HepG2 (cell line): ENCODE results near the gene RPUSD3. TPM values are rescaled to one million over a fixed set of nuclear protein-coding genes. Genes with fewer than 3 reads are reported as not detected.

ENCODE experiments used
- AKAP8 ChIP-seq: sonication (generic); formaldehyde crosslinking; IDR thresholded peaks from 2 replicates; pipeline ENCODE4 v1.5.1; 2020; ENCODE audit warnings: mild to moderate bottlenecking, missing genetic modification reagents
- ATRX ChIP-seq: sonication (generic); formaldehyde crosslinking; IDR thresholded peaks from 2 replicates; pipeline ENCODE4 v1.4.0; 2020; ENCODE audit warnings: missing genetic modification reagents, borderline replicate concordance
- ELF1 ChIP-seq: sonication (generic); formaldehyde crosslinking; IDR thresholded peaks from 2 replicates; pipeline ENCODE4 v1.4.0; 2020; ENCODE audit warnings: missing genetic modification reagents
- ERF ChIP-seq: IDR thresholded peaks from 2 replicates; pipeline ENCODE4 v1.6.1; 2018; ENCODE audit warnings: missing biosample characterization, missing genetic modification reagents
- GABPB1 ChIP-seq: IDR thresholded peaks from 2 replicates; pipeline ENCODE4 v1.6.1; 2016; ENCODE audit warnings: mild to moderate bottlenecking, missing genetic modification reagents, moderate library complexity, missing compliant biosample characterization
- IKZF1 ChIP-seq: fragments of 450-650 bp; IDR thresholded peaks from 2 replicates; pipeline ENCODE4 v1.7.1; 2016
- KDM5A ChIP-seq: fragments of 200-600 bp; sonication (generic); IDR thresholded peaks from 2 replicates; pipeline ENCODE4 v1.7.0; 2018; ENCODE audit warnings: antibody characterized with exemption, mild to moderate bottlenecking, low read length, borderline replicate concordance
- KLF11 ChIP-seq: IDR thresholded peaks from 2 replicates; pipeline ENCODE4 v1.6.1; 2016; ENCODE audit warnings: missing compliant biosample characterization
- MAF1 ChIP-seq: sonication (generic); formaldehyde crosslinking; IDR thresholded peaks from 2 replicates; pipeline ENCODE4 v1.5.0; 2020; ENCODE audit warnings: missing genetic modification reagents, borderline replicate concordance
- MXD4 ChIP-seq: IDR thresholded peaks from 2 replicates; pipeline ENCODE4 v1.6.1; 2016; ENCODE audit warnings: mild to moderate bottlenecking, missing biosample characterization, missing genetic modification reagents
- NFE2L1 ChIP-seq: sonication (generic); formaldehyde crosslinking; IDR thresholded peaks from 2 replicates; pipeline ENCODE4 v1.4.0; 2020; ENCODE audit warnings: missing genetic modification reagents, mild to moderate bottlenecking, borderline replicate concordance
- NR2C2 ChIP-seq: sonication (generic); formaldehyde crosslinking; IDR thresholded peaks from 2 replicates; pipeline ENCODE4 v1.4.0; 2020; ENCODE audit warnings: missing genetic modification reagents, mild to moderate bottlenecking, moderate library complexity, borderline replicate concordance
- PHF21A ChIP-seq: sonication (generic); formaldehyde crosslinking; IDR thresholded peaks from 2 replicates; pipeline ENCODE4 v1.5.0; 2020; ENCODE audit warnings: mild to moderate bottlenecking, missing genetic modification reagents
- SP4 ChIP-seq: sonication (generic); formaldehyde crosslinking; IDR thresholded peaks from 2 replicates; pipeline ENCODE4 v1.8.1; 2023; ENCODE audit warnings: mild to moderate bottlenecking, missing genetic modification reagents
- SRSF9 ChIP-seq: fragments of 200-400 bp; formaldehyde crosslinking; IDR thresholded peaks from 2 replicates; pipeline ENCODE4 v1.6.1; 2018; ENCODE audit warnings: borderline replicate concordance, mild to moderate bottlenecking, low read depth, low read length; ENCODE audit not compliant: insufficient read depth, poor library complexity, severe bottlenecking
- U2AF1 ChIP-seq: fragments of 200-400 bp; formaldehyde crosslinking; optimal IDR thresholded peaks from 2 replicates; pipeline ENCODE3; 2017; ENCODE audit warnings: mild to moderate bottlenecking, low read depth, low read length
- YEATS4 ChIP-seq: sonication (generic); formaldehyde crosslinking; IDR thresholded peaks from 2 replicates; pipeline ENCODE4 v1.4.0; 2020; ENCODE audit warnings: missing genetic modification reagents, borderline replicate concordance
- ZIK1 ChIP-seq: sonication (generic); formaldehyde crosslinking; IDR thresholded peaks from 2 replicates; pipeline ENCODE4 v1.5.0; 2020; ENCODE audit warnings: mild to moderate bottlenecking, low read depth, missing genetic modification reagents, borderline replicate concordance
- ZNF224 ChIP-seq: sonication (generic); formaldehyde crosslinking; IDR thresholded peaks from 2 replicates; pipeline ENCODE4 v1.5.0; 2020; ENCODE audit warnings: mild to moderate bottlenecking, missing genetic modification reagents
- ZNF331 ChIP-seq: sonication (generic); formaldehyde crosslinking; IDR thresholded peaks from 2 replicates; pipeline ENCODE4 v1.4.0; 2020; ENCODE audit warnings: missing genetic modification reagents
- ZNF33B ChIP-seq: sonication (generic); formaldehyde crosslinking; IDR thresholded peaks from 2 replicates; pipeline ENCODE4 v1.5.1; 2020; ENCODE audit warnings: mild to moderate bottlenecking, missing genetic modification reagents
- ZNF546 ChIP-seq: sonication (generic); formaldehyde crosslinking; conservative IDR thresholded peaks from 2 replicates; pipeline ENCODE4 v1.8.1; 2023; ENCODE audit warnings: mild to moderate bottlenecking, missing genetic modification reagents
- ZNF556 ChIP-seq: sonication (generic); formaldehyde crosslinking; IDR thresholded peaks from 2 replicates; pipeline ENCODE4 v1.4.0; 2020; ENCODE audit warnings: mild to moderate bottlenecking, missing genetic modification reagents, borderline replicate concordance
- ZNF558 ChIP-seq: sonication (generic); formaldehyde crosslinking; IDR thresholded peaks from 2 replicates; pipeline ENCODE4 v1.9.0; 2022; ENCODE audit warnings: mild to moderate bottlenecking, missing genetic modification reagents, borderline replicate concordance
- ZNF724P ChIP-seq: sonication (generic); formaldehyde crosslinking; IDR thresholded peaks from 2 replicates; pipeline ENCODE4 v1.8.0; 2022; ENCODE audit warnings: missing genetic modification reagents, borderline replicate concordance
- polyA plus RNA-seq, 8 experiments: library from polyadenylated mRNA; depleted of rRNA in 3 of 8; stranded (reverse) in 7 of 8; unstranded in 1 of 8; fragments of >200 nt; fragmentation: Illumina TruSeq in 4 of 8; extraction: Trizol in 4 of 8; gene quantifications; 2 replicates each; pipeline versions ENCODE4 v1.2.1 to v1.2.3, GENCODE V29; 2011 to 2016; ENCODE audit warnings: low read depth in 4 of 8, missing spikeins in 1 of 8, mixed read lengths in 1 of 8; ENCODE audit not compliant: insufficient read depth in 1 of 8
- total RNA-seq, 5 experiments: library from RNA; depleted of rRNA; stranded (reverse); fragments of >200 nt; fragmentation: Illumina TruSeq; extraction: Trizol; gene quantifications; 2 replicates each; pipeline ENCODE4 v1.2.3, GENCODE V29; 2016; ENCODE audit warnings: low read depth in 1 of 5
- TF ChIP-seq, protein P1 (sequence below): sonication (generic); formaldehyde crosslinking; conservative IDR thresholded peaks from 2 replicates; pipeline ENCODE4 v1.4.0; 2020; ENCODE audit warnings: missing genetic modification reagents
- TF ChIP-seq, protein P2 (sequence below): sonication (generic); formaldehyde crosslinking; IDR thresholded peaks from 2 replicates; pipeline ENCODE4 v1.5.0; 2020; ENCODE audit warnings: missing genetic modification reagents
- TF ChIP-seq, protein P3 (sequence below): sonication (generic); formaldehyde crosslinking; IDR thresholded peaks from 2 replicates; pipeline ENCODE4 v1.5.1; 2020; ENCODE audit warnings: missing genetic modification reagents, mild to moderate bottlenecking, borderline replicate concordance

Gene RPUSD3
- total and polyA plus RNA-seq, 2 of the 13 experiments (the other 11 are each of a cell fraction or from before 2014, with no cell fraction given): 32.1 to 48.7 TPM

DNA sequence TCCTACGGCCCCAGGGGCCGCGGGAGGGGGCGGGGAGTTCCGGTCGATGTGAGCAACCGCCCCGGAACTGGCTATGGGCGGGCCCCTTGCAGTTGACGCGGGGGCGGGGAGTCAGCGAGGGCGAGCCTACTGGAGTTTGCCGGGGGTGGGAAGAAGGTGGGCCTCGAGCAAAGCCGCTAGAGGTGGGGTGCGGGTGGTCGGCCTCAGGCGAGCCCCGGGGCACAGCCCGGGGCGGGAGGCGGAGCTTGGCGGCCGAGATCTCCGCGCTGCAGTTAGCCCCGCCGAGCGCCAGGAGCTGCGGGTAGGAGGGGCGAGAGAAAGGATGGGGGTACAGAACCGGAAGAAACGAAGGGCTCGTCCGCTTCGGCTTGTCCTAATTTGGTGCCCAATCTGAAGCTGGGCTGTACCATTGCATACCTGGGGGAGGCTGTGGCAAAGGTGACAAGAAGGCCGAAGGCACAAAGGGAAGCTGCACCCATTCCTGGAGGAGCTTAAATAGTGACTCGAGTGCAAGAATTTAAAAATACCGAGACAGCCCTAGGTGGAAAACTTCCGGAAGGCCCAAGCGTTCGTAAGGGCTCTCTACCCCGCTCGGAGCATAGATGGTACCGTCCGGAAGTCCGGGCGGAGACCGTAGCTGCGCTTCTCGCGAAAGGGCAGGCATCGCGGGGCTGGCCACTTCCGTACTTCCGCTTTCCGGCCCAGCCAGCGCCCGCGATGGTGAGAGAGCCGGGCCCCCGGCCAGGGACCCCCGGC, 51.2 kb downstream of the RPUSD3 start, which contains the start of the genes ARPC4 and TADA3 (continued):
- TF ChIP-seq KDM5A: peak; percentile 74; the same call in 1 of the 2 replicates
- 0 out of 2 replicates have a peak, but pooled peaks have one; percentile 36 for TF ChIP-seq ZNF224 (CRISPR knock-in tag)
- peak; percentile 72; the same call in 1 of the 2 replicates for TF ChIP-seq MXD4 (CRISPR knock-in tag)
- no peak for TF ChIP-seq SRSF9
- TF ChIP-seq ZNF556 (CRISPR knock-in tag): peak; percentile 67; the same call in 1 of the 2 replicates
- TF ChIP-seq, protein P1, sequence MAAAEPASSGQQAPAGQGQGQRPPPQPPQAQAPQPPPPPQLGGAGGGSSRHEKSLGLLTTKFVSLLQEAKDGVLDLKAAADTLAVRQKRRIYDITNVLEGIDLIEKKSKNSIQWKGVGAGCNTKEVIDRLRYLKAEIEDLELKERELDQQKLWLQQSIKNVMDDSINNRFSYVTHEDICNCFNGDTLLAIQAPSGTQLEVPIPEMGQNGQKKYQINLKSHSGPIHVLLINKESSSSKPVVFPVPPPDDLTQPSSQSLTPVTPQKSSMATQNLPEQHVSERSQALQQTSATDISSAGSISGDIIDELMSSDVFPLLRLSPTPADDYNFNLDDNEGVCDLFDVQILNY (CRISPR knock-in tag): no peak; the same call in 1 of the 2 replicates
- 0 out of 2 replicates have a peak, but pooled peaks have one; percentile 1 for TF ChIP-seq ZNF558
- TF ChIP-seq ZNF33B (CRISPR knock-in tag): no peak
- no peak for TF ChIP-seq ATRX (CRISPR knock-in tag)
- TF ChIP-seq PHF21A (CRISPR knock-in tag): peak; percentile 55
- peak; percentile 92 for TF ChIP-seq GABPB1 (CRISPR knock-in tag)
- no peak for TF ChIP-seq U2AF1
- no peak for TF ChIP-seq NFE2L1
- TF ChIP-seq, protein P2, sequence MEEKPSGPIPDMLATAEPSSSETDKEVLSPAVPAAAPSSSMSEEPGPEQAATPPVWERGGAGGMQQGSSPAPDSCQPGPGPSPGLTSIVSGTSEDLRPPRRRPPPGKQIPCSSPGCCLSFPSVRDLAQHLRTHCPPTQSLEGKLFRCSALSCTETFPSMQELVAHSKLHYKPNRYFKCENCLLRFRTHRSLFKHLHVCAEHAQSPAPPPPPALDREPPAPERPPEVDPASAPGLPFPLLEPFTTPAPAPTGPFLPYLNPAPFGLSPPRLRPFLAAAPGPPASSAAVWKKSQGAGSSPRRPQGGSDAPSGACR (CRISPR knock-in tag): peak; percentile 90
- TF ChIP-seq ZNF331 (CRISPR knock-in tag): peak; percentile 14; the same call in 1 of the 2 replicates
- TF ChIP-seq ZNF546 (CRISPR knock-in tag): 0 out of 2 replicates have a peak, but pooled peaks have one; percentile 49
- TF ChIP-seq AKAP8 (CRISPR knock-in tag): no peak
- TF ChIP-seq MAF1: 0 out of 2 replicates have a peak, but pooled peaks have one; percentile 57
- TF ChIP-seq ZIK1: peak; percentile 8; the same call in 1 of the 2 replicates
- TF ChIP-seq IKZF1: no peak
- TF ChIP-seq NR2C2: peak; percentile 53; the same call in 1 of the 2 replicates
- peak; percentile 22; the same call in 1 of the 2 replicates for TF ChIP-seq ERF (CRISPR knock-in tag)
- peak; percentile 96 for TF ChIP-seq ELF1 (CRISPR knock-in tag)
- peak; percentile 27; the same call in 1 of the 2 replicates for TF ChIP-seq YEATS4 (CRISPR knock-in tag)
- TF ChIP-seq, protein P3, sequence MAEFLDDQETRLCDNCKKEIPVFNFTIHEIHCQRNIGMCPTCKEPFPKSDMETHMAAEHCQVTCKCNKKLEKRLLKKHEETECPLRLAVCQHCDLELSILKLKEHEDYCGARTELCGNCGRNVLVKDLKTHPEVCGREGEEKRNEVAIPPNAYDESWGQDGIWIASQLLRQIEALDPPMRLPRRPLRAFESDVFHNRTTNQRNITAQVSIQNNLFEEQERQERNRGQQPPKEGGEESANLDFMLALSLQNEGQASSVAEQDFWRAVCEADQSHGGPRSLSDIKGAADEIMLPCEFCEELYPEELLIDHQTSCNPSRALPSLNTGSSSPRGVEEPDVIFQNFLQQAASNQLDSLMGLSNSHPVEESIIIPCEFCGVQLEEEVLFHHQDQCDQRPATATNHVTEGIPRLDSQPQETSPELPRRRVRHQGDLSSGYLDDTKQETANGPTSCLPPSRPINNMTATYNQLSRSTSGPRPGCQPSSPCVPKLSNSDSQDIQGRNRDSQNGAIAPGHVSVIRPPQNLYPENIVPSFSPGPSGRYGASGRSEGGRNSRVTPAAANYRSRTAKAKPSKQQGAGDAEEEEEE (CRISPR knock-in tag): no peak
- peak; percentile 58; the same call in 1 of the 2 replicates for TF ChIP-seq KLF11
- TF ChIP-seq SP4 (CRISPR knock-in tag): peak; percentile 74
- 0 out of 2 replicates have a peak, but pooled peaks have one; percentile 37 for TF ChIP-seq ZNF724P (CRISPR knock-in tag)
